Endothelial cell (in vitro differentiated cells): ENCODE measurements around the gene TFB1M. TPM values are rescaled to one million over a fixed set of nuclear protein-coding genes. Genes with fewer than 3 reads are reported as not detected.

ENCODE experiments used
- DNase-seq: peaks from one replicate; pipeline ENCODE4 v3.0.0; 2021; ENCODE audit warnings: low spot score
- H3K27ac Mint-ChIP-seq: one replicate; pipeline ENCODE4 v1.8.0; 2021; ENCODE audit warnings: mixed read lengths, inconsistent platforms; ENCODE audit not compliant: unreplicated experiment
- H3K27me3 Mint-ChIP-seq: one replicate; pipeline ENCODE4 v1.8.0; 2021; ENCODE audit warnings: mild to moderate bottlenecking, moderate library complexity, mixed read lengths, inconsistent platforms; ENCODE audit not compliant: unreplicated experiment
- H3K36me3 Mint-ChIP-seq: one replicate; pipeline ENCODE4 v1.8.0; 2021; ENCODE audit warnings: mild to moderate bottlenecking, low read depth, mixed read lengths, inconsistent platforms; ENCODE audit not compliant: unreplicated experiment
- H3K4me1 Mint-ChIP-seq: one replicate; pipeline ENCODE4 v1.8.0; 2021; ENCODE audit warnings: mild to moderate bottlenecking, mixed read lengths, inconsistent platforms; ENCODE audit not compliant: unreplicated experiment
- H3K4me3 Mint-ChIP-seq: one replicate; pipeline ENCODE4 v1.8.0; 2021; ENCODE audit warnings: mild to moderate bottlenecking, mixed read lengths, inconsistent platforms; ENCODE audit not compliant: unreplicated experiment
- H3K9me3 Mint-ChIP-seq: one replicate; pipeline ENCODE4 v1.8.0; 2021; ENCODE audit warnings: mixed read lengths, inconsistent platforms; ENCODE audit not compliant: unreplicated experiment
- total RNA-seq: library from RNA; stranded (reverse); fragmentation: NEBNext Ultra II Directional; extraction: Animal tissue kit (Norgen Biotek cat#: 25700); gene quantifications from one replicate; pipeline ENCODE4 v1.2.1, GENCODE V29; 2021; ENCODE audit not compliant: unreplicated experiment
- TF ChIP-seq, protein P1 (sequence below): fragments of 200-600 bp; sonication (generic); IDR thresholded peaks from one replicate; pipeline ENCODE4 v1.5.0; 2021; ENCODE audit warnings: antibody characterized with exemption; ENCODE audit not compliant: unreplicated experiment

TFB1M gene
- total RNA-seq, 1 donor from 2014 or later, result 25.9 TPM

DNA sequence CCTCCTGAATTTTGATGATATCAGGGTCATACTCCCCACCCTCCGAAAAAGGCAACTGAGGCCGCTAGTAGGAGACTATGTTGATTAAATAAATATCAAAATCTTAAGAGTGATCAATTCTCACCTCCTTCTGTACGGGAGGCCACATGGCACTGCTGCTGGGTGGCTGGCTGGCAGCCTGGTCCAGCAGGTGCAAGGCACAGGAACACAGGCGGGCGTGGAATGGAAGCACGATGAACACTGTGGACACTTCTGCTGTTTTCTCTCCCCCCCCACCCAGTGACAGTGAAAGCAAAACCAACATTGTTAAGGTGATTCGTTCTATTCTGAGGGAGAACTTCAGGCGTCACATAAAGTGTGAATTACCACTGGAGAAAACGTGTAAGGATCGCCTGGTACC lies 60.1 kb downstream of the TFB1M start:
- Mint-ChIP-seq H3K36me3 (peaks cover 45% of the 10 kb centered on the region), H3K27ac (no peak overlapping the region), H3K4me1 (peaks cover 26% of the 10 kb centered on the region), H3K4me3 (peak overlapping the region; percentile 18), H3K9me3 (no peaks in the 10 kb centered on the region), H3K27me3 (peaks cover 7% of the 10 kb centered on the region)
- TF ChIP-seq, protein P1, sequence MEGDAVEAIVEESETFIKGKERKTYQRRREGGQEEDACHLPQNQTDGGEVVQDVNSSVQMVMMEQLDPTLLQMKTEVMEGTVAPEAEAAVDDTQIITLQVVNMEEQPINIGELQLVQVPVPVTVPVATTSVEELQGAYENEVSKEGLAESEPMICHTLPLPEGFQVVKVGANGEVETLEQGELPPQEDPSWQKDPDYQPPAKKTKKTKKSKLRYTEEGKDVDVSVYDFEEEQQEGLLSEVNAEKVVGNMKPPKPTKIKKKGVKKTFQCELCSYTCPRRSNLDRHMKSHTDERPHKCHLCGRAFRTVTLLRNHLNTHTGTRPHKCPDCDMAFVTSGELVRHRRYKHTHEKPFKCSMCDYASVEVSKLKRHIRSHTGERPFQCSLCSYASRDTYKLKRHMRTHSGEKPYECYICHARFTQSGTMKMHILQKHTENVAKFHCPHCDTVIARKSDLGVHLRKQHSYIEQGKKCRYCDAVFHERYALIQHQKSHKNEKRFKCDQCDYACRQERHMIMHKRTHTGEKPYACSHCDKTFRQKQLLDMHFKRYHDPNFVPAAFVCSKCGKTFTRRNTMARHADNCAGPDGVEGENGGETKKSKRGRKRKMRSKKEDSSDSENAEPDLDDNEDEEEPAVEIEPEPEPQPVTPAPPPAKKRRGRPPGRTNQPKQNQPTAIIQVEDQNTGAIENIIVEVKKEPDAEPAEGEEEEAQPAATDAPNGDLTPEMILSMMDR, result no peak
- no peak for DNase-seq

DNA sequence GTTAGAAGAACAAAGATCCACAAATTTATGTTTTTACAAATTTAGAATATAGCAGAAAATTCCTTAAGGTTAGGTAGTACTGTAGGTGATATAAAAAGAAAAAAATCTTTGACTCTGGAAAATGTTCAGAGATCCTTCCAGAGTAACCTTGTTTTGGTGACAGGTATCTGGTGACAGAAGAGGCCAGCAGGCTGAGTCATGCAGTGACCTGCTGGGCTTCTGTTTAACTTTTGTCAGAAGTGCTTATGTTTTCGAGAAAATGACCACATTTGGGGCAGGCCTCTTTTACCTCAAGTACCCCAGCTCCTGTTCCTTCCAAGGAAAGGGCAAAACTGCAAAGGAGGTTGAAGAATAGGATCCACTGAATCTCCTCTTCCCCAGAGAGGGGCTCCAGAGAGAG lies 60.9 kb downstream of the TFB1M start:
- H3K4me3 Mint-ChIP-seq, result peak overlapping the region; percentile 15
- TF ChIP-seq, protein P1, result no peak
- H3K27me3 Mint-ChIP-seq, result peaks cover 7% of the 10 kb centered on the region
- DNase-seq, result no peak
- H3K27ac Mint-ChIP-seq, result peak overlapping the region; percentile 30
- H3K9me3 Mint-ChIP-seq, result no peaks in the 10 kb centered on the region
- H3K36me3 Mint-ChIP-seq, result peaks cover 45% of the 10 kb centered on the region
- H3K4me1 Mint-ChIP-seq, result peaks cover 30% of the 10 kb centered on the region

DNA sequence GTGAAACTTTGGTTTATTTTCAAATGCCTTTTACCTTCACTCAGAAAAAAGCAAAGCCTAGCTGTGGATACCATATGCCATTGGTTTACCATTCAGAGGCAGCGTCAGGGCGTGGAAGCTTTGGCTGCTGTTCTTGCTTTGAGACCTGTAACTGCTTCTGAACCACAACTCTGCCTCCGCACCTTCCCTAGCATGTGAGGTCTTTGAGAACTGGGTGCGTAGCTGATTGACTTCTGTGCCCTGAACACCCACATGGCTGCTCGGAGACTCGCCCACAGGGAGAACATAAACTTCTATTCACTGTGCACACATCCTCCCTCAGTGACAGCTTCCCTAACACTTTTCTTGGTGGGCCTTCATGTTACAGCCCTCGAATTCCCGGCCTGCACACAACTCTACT lies 61.7 kb downstream of the TFB1M start:
- TF ChIP-seq, protein P1, result no peak
- Mint-ChIP-seq H3K36me3 (peaks cover 42% of the 10 kb centered on the region), H3K27me3 (peaks cover 9% of the 10 kb centered on the region), H3K9me3 (no peaks in the 10 kb centered on the region), H3K4me1 (peaks cover 31% of the 10 kb centered on the region), H3K27ac (no peak overlapping the region), H3K4me3 (no peak overlapping the region)
- no peak for DNase-seq

DNA sequence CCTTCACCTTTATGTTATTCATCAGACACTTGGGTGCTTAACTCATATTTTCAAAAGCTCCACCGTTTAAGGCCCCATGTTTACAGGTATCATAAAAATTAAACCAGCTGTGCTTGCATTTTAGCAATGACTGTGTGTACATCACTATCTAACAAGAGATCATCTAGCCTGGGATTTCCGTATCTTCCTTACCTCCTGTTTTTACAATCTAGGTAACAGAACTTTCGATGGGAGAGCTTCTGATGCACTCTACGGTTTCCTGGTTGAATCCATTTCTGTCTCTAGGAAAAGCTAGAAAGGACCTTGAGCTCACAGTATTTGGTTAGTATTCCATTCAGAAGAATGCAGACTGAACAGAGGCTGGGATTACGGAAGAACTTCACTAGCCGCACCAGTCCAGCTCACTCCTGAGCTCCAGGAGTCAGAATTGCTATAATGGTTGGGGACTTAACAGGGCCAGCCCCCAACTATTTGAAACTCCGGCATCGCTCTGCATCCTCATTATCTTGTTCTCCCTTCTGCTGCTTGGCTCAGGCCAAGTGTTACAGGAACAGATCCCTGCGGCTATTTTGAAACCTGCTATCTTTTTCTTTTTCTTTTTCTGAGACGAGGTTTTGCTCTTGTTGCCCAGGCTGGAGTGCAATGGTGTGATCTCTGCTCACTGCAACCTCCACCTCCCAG lies 63.4 kb downstream of the TFB1M start:
- H3K36me3 Mint-ChIP-seq, result peaks cover 41% of the 10 kb centered on the region
- peaks cover 31% of the 10 kb centered on the region for H3K4me1 Mint-ChIP-seq
- no peaks in the 10 kb centered on the region for H3K9me3 Mint-ChIP-seq
- peaks cover 12% of the 10 kb centered on the region for H3K27me3 Mint-ChIP-seq
- DNase-seq, result no peak
- TF ChIP-seq, protein P1, result no peak
- peak overlapping the region; percentile 95 for H3K27ac Mint-ChIP-seq
- no peak overlapping the region for H3K4me3 Mint-ChIP-seq
